ENCODE results near the gene NCOA3.

- TF ChIP-seq EP300 (IDR thresholded peaks at IDR 0.05; ENCODE audit: borderline replicate concordance) (no peak), RAD21 (IDR thresholded peaks at IDR 0.05; ENCODE audit: low read depth) (no peak), NFIC (IDR thresholded peaks at IDR 0.05) (no peak), CREB1 (IDR thresholded peaks at IDR 0.05; ENCODE audit: low read depth) (no peak), USF1 (IDR thresholded peaks at IDR 0.05) (no peak), YY1 (IDR thresholded peaks at IDR 0.05; ENCODE audit: low read depth) (no peak), TAF1 (IDR thresholded peaks at IDR 0.05; ENCODE audit: low read depth) (no peak), REST (IDR thresholded peaks at IDR 0.05; ENCODE audit: low read depth) (no peak), MAX (IDR thresholded peaks at IDR 0.05) (no peak), TCF12 (IDR thresholded peaks at IDR 0.05; ENCODE audit: low read depth) (no peak), CEBPB (IDR thresholded peaks at IDR 0.05) (no peak), FOXM1 (IDR thresholded peaks at IDR 0.05; ENCODE audit: borderline replicate concordance, low read depth) (no peak), TEAD4 (IDR thresholded peaks at IDR 0.05) (no peak)
Measured at GRCh38 chr20:47475419-47476044, 26.2 kb upstream of the NCOA3 start.

Measured in Ishikawa (cell line).